Vagina (tissue), 2 donors: ENCODE measurements around the gene VIPR2.

Experiments used
- POLR2A ChIP-seq, 2 donors: fragments of 450-650 bp; IDR thresholded peaks; one replicate each; pipeline ENCODE4 v1.6.1; 2017; ENCODE audit warnings: antibody characterized with exemption in 2 of 2, mild to moderate bottlenecking in 2 of 2, moderate library complexity in 2 of 2
- POLR2AphosphoS5 ChIP-seq, 2 donors: sonication (generic); formaldehyde crosslinking; IDR thresholded peaks; one replicate each; pipeline ENCODE4 v1.9.0; 2017; ENCODE audit warnings: antibody characterized with exemption in 2 of 2, mild to moderate bottlenecking in 2 of 2, low read depth in 1 of 2; ENCODE audit not compliant: insufficient read depth in 1 of 2
- TF ChIP-seq, protein P1 (sequence below), 3 experiments: fragments of 450-650 bp in 2 of 3; fragments of 200-600 bp in 1 of 3; sonication (generic) in 1 of 3; IDR thresholded peaks; one replicate each; pipeline ENCODE4 v1.5.1; 2017 to 2019; ENCODE audit warnings: antibody characterized with exemption in 3 of 3, mild to moderate bottlenecking in 2 of 3, moderate library complexity in 2 of 3

DNA sequence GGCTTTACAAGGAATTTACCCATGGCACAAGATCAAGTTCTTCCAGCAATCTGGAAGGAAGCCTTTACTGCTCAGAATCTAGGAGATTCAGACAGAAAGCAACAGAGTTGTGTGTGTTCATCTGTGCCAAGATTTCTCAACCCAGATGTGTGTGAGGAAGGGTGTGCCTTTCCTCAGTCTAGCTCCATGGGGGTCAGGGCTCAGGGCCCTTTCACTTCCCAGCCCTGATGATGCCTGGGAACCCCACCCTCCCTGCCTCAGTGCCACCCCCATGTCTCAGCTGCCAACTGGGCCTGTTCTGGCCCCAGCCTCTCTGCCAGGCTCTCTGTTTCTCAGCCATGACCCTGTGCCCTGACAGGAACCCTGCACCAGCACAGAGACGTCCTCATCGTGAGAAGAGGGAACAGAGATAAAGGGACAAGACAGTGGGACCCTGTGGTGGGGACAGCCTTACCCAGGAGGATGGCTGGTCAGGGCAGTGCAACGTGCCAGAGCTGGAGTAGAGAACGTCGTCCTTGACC is 102.0 kb downstream of the VIPR2 start:
- TF ChIP-seq, protein P1, sequence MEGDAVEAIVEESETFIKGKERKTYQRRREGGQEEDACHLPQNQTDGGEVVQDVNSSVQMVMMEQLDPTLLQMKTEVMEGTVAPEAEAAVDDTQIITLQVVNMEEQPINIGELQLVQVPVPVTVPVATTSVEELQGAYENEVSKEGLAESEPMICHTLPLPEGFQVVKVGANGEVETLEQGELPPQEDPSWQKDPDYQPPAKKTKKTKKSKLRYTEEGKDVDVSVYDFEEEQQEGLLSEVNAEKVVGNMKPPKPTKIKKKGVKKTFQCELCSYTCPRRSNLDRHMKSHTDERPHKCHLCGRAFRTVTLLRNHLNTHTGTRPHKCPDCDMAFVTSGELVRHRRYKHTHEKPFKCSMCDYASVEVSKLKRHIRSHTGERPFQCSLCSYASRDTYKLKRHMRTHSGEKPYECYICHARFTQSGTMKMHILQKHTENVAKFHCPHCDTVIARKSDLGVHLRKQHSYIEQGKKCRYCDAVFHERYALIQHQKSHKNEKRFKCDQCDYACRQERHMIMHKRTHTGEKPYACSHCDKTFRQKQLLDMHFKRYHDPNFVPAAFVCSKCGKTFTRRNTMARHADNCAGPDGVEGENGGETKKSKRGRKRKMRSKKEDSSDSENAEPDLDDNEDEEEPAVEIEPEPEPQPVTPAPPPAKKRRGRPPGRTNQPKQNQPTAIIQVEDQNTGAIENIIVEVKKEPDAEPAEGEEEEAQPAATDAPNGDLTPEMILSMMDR (IDR thresholded peaks at IDR 0.05): no peak
- TF ChIP-seq POLR2A (IDR thresholded peaks at IDR 0.05): no peak
- no peak for TF ChIP-seq POLR2AphosphoS5 (IDR thresholded peaks at IDR 0.05; ENCODE audit: insufficient read depth in 1 of 2, low read depth in 1 of 2)
